Left kidney (tissue), 2 donors: ENCODE results near the gene GREM1. TPM values are rescaled to one million over a fixed set of nuclear protein-coding genes. Genes with fewer than 3 reads are reported as not detected.

Experiments
- DNase-seq: peaks from one replicate; pipeline ENCODE4 v3.0.0-alpha.2; 2013
- polyA plus RNA-seq: library from polyadenylated mRNA; unstranded; fragments of 120-200 nt; gene quantifications from one replicate; pipeline ENCODE4 v1.2.1, GENCODE V29; 2013; ENCODE audit not compliant: insufficient read length

GREM1 gene
- polyA plus RNA-seq, 1 donor: 0.52 TPM

- DNase-seq: no peak
Measured at GRCh38 chr15:32694222-32694983, 23.4 kb upstream of the GREM1 start.

- no peak for DNase-seq
Measured at GRCh38 chr15:32698773-32699390, 18.9 kb upstream of the GREM1 start.

DNA sequence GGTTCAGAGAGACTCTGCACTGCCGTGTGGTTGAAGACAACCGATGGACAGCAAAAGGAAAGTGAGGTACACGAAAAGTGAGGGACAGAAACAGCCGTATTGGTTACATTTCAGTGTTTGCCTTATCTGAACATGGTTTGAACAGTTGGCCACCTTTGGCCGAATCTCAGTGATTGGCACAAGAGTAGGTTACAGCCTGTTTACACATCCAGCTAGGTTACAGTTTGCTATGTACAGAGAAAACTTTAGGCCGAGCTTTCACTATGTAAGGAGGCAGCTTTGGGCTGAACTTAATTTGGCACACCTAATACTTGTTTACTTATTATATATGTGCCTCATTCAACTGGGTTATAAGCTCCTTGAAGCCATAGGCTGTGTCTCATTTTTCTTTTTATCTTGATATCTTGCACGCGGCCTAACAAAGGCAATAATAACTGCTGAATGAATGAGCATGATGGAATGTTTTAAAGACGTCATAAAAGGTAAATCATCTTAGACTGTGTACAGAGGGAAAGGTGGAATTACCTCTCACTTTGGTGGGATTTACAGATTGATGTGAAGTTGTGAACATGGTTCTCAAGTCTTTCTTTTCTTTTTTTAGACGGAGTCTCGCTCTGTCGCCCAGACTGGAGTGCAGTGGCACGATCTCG lies 17.2 kb upstream of the GREM1 start:
- no peak for DNase-seq

DNA sequence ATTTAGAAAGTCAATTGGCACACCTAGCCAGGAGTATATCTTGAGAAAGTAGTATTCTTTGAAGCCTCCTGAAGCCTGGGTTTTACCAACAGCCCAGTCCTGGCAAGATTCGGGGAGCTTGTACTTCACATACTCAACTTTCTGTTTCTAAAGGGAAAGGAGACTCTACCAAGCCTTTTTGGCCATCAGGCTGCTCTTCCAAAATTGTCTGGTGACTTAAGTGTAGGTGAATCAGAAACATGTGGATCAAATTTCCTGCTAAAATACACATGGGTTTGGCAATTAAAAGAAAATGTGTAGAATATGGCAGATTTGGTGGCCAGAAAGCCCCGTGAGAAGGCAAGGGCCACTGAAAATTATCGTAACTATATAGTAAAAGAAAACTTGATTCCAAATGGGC lies 15.9 kb upstream of the GREM1 start:
- DNase-seq: no peak

- DNase-seq: no peak
Measured at GRCh38 chr15:32704395-32704981, 13.3 kb upstream of the GREM1 start.

DNA sequence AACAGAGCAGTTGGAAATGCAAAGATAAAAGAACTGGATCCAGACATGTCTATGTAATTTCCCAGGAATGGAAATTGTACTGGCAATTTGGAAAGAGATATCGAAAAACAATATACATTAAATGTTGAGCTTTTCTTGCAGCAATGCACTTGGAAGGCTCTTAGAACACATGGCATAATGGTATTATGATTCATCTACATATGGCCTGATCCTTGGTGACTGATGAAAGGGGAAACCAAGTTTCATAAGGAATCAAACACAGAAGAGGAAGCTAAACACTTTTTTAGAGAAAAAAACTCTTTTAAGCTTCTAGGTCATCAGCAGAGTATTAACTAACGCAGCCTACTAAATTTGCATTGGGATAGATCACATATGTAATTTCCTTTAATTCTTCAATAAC lies 12.4 kb upstream of the GREM1 start:
- no peak for DNase-seq

DNA sequence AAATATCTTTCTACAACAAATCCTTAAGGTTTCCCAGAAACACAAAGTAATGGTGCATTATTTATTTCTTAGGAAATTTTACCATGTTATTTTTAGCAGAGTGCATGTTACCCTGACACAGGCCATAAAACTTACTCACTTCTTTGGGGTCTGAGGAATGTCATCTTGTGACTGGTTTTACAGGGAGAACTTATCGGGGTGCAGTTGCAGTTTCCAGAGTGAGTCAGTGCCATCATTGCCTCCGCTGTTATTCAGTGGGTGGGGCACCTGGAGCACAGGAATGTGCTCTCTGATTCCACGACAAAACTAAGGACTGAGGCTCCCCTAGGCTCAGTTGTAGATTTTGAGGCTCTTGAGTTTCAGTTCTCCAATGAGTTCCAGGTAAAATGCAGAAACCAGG lies 11.1 kb upstream of the GREM1 start:
- no peak for DNase-seq

GRCh38 chr15:32707436-32707835 lies 10.4 kb upstream of the GREM1 start:
- no peak for DNase-seq

- no peak for DNase-seq
Measured at GRCh38 chr15:32709295-32710033, 8.3 kb upstream of the GREM1 start.

DNA sequence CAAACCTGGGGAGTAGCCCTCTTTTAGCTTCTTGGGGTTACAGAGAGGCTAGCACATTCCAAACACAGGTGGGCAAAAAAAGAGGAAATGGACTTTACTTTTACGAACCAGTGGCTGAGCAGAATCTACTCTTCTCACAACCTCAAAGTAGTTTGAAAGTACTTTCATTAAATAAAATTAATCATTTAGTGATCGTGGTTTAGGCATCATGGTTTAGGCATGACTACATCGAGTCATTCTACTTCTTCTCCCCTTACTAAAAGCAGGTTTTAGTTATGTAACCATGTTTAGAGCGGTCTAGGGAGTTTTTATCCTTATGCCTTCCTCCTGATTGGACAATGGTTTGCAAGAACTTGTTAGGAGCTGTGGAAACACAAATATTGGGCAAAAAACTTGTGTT lies 2.5 kb upstream of the GREM1 start:
- DNase-seq: no peak

DNA sequence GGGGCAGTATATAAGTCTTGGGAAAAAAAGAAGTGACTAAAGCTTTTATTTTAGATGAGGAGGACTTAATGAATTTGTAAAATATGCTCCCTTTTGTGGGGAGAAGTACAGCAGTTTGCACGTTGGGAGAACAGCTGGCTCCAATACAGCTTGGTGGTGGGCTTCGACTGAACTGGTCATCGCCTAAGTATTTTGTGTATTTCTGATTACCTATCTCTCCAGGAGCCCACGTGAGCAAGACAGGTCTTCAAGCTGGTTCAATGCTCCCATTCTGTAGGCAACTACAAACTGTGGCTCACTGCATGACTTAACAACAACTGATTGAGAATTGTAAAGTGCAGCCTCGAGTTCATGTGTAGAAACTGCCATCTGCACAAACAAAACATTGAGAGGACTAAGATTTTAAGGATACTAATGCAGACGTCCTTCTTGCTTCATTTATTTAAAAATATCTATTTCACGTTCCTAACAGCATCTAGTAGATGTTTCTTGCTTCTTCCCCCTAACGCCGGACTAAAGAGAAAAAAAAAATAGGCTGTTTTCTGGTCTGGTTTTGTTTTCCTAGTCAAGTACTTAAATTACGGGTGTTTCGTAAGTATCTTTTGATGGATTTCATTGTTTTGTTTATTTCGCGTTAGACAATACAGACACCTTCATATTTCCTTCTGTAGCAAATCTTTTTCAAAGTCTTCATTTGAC lies 1.4 kb upstream of the GREM1 start:
- no peak for DNase-seq

GRCh38 chr15:32716915-32717425 lies 834 bp upstream of the GREM1 start:
- no peak for DNase-seq

- no peak for DNase-seq
Measured at GRCh38 chr15:32718227-32718820, 520 bp downstream of the GREM1 start.

DNA sequence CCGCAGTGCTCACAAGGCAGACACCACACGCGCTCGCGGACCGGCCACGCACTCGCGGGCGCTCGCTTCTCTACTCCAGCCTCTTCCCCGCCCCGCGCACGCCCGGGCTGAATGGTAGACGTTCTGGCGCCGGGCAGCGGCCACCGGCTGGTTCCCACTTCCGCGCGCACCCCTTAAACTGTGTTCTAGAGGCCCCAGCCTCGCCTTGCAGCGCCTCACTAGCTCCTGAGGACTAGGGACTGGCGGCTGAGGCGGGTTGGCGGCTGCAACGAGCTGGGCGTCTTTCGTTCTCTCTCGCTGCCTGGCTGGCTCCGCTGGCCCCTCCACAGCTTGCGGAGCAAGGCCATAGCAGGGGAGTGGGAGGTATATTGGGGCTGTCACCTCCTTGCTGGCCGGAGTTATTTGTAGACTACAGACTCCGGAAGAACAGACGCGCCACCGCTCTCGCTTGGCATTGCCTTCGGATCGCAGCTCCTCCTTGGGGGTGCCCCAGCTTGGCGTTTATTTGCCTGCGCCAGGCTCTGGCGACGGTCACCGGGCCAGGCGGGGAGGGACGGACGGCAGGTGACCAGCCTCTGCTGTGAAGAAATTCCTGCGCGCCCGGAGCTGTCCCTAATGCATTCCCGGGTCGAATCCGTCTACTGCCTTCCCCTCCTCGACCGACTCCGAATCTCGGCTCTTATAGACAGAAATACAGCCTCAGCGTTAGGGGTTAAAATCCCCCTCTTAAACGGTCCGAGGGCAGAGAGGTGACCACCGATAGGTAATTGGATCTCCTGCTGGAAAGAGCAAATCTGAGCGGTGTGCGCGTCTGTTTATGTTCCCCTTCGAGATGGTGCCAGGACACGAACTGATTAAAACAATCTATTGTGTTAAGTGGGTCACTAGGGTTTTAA lies 1.3 kb downstream of the GREM1 start:
- DNase-seq: no peak

- DNase-seq: no peak
Measured at GRCh38 chr15:32721596-32721995, 3.8 kb downstream of the GREM1 start.

- no peak for DNase-seq
Measured at GRCh38 chr15:32722136-32722535, 4.3 kb downstream of the GREM1 start.

- DNase-seq: no peak
Measured at GRCh38 chr15:32723171-32723948, 5.6 kb downstream of the GREM1 start.

DNA sequence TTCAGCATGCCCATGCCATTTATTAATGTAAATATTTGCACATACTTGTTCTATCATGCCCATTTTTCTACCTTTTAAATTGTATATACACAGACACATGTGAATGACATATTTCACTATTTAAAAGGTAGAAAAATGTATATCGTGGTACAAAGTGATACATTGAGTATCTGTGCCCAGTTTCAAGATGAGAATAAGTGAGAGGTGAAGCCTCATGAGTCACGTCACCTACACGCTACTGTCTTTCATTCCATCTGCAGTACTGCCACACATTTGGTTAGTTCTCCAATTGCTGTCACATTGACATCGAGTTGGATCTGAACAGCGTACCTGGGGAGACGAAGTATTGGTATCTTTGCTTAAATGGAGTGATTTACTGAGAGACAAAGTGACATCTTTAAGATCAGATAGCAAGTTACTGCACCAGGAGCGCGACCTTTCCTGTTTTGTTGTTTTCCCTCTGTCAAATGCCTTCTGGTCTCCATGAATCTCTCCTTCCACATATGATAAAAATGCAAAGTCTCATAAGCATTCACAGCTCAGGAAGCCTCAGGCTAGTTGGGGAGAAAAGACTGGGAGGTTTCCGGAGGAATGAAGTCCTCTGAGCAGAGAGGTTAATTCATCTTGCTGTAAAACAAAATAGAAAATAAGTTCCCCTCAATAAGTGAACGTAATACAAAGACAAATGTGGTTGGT lies 12.0 kb downstream of the GREM1 start:
- no peak for DNase-seq
